GM18517 (cell line): Measurements from ENCODE around the gene XG.
"Not testable (repeated sequence)": the region's sequence is repeated elsewhere in the genome, so short reads cannot be mapped to it uniquely, and the experiment has no call there.

Experiments
- ATAC-seq: cut with Tn5 transposase; IDR thresholded peaks from one replicate; pipeline ENCODE4 v1.9.1; 2021; ENCODE audit warnings: mild to moderate bottlenecking, moderate library complexity; ENCODE audit not compliant: unreplicated experiment

Gene XG

GRCh38 chrX:2732649-2733048, 19.2 kb upstream of the XG start:
- ATAC-seq = no peak

GRCh38 chrX:2733286-2733685, 18.6 kb upstream of the XG start:
- ATAC-seq = no peak

GRCh38 chrX:2735270-2735669, 16.6 kb upstream of the XG start:
- ATAC-seq = no peak

- ATAC-seq = no peak
Measured at GRCh38 chrX:2740672-2741071, 11.2 kb upstream of the XG start.

GRCh38 chrX:2741386-2741785, 10.5 kb upstream of the XG start:
- ATAC-seq = no peak

GRCh38 chrX:2746250-2746649, 5.6 kb upstream of the XG start:
- ATAC-seq = not testable (repeated sequence)

GRCh38 chrX:2748171-2748814, 3.5 kb upstream of the XG start:
- no peak for ATAC-seq

- no peak for ATAC-seq
Measured at GRCh38 chrX:2748815-2749188, 3.0 kb upstream of the XG start.

GRCh38 chrX:2751291-2751690, 549 bp upstream of the XG start:
- no peak for ATAC-seq

- not testable (repeated sequence) for ATAC-seq
Measured at GRCh38 chrX:2752441-2752840, 601 bp downstream of the XG start.

GRCh38 chrX:2755163-2755715, 3.4 kb downstream of the XG start:
- ATAC-seq = not testable (repeated sequence)

GRCh38 chrX:2756548-2756947, 4.7 kb downstream of the XG start:
- no peak for ATAC-seq

GRCh38 chrX:2761246-2761645, 9.4 kb downstream of the XG start:
- no peak for ATAC-seq

GRCh38 chrX:2762671-2763070, 10.8 kb downstream of the XG start:
- ATAC-seq = not testable (repeated sequence)

- not testable (repeated sequence) for ATAC-seq
Measured at GRCh38 chrX:2764766-2765548, 13.1 kb downstream of the XG start.

GRCh38 chrX:2765549-2765830, 13.7 kb downstream of the XG start:
- ATAC-seq = no peak

- no peak for ATAC-seq
Measured at GRCh38 chrX:2766906-2767305, 15.1 kb downstream of the XG start.

- no peak for ATAC-seq
Measured at GRCh38 chrX:2767631-2768455, 16.0 kb downstream of the XG start.

GRCh38 chrX:2769615-2770014, 17.8 kb downstream of the XG start:
- ATAC-seq = no peak

- not testable (repeated sequence) for ATAC-seq
Measured at GRCh38 chrX:2773166-2774055, 21.6 kb downstream of the XG start.

- ATAC-seq = no peak
Measured at GRCh38 chrX:2774057-2774456, 22.2 kb downstream of the XG start.
